Measurements from ENCODE around the gene DHRS13. TPM values are rescaled to one million over a fixed set of nuclear protein-coding genes. Genes with fewer than 3 reads are reported as not detected.
A peak's percentile ranks its signal among the peaks of the same experiment; 100 is the strongest.
"Not testable (repeated sequence)": the region's sequence is repeated elsewhere in the genome, so short reads cannot be mapped to it uniquely, and the experiment has no call there.

DHRS13 gene
- polyA plus RNA-seq, 3 donors = 3.7 to 4.5 (median 3.8) TPM

DNA sequence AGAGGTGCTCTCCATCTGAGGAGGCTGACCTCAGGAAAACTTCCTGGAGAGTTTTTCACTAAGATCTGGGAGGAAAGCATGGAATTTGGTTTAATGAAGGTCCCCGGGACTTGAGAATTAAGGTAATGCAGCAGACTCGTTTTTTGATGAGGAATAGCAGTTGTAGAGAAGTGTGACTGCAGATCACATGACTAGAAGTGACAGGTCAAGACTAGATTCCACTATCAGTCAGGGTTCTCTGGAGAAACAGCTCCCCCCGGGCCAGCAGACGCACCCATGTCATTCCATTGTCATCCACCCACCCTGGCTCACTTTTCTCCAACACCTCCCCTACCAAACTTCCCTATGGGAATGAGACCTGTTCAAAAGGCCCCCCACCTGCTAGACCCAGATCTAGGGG is 1.9 kb upstream of the DHRS13 start:
- Histone ChIP-seq H3K36me3 (replicated peaks in 1 of 2; ENCODE audit: control insufficient read depth in 1 of 2, insufficient read depth in 2 of 2, low read length in 2 of 2) (peaks cover 41 to 43% of the 10 kb centered on the region in 2 donors), H3K4me2 (replicated peaks; ENCODE audit: extremely low read depth, low read length, poor library complexity, severe bottlenecking) (no peak overlapping the region), H3K27ac (ENCODE audit: low read depth in 1 of 2, low read length in 2 of 2) (peak overlapping the region in 1 of 2 donors; percentile 38), H3K4me1 (ENCODE audit: control insufficient read depth in 1 of 2, insufficient read depth in 2 of 2, low read length in 2 of 2) (peaks cover 16 to 26% of the 10 kb centered on the region in 2 donors), H2AFZ (ENCODE audit: insufficient read depth, low read depth, low read length, poor library complexity, severe bottlenecking) (no peak overlapping the region), H3K79me2 (ENCODE audit: insufficient read depth, low read length) (peaks cover 12% of the 10 kb centered on the region), H3K9me3 (replicated peaks in 1 of 2; ENCODE audit: control insufficient read depth in 1 of 2, insufficient read depth in 1 of 2, low read length in 2 of 2) (no peaks in the 10 kb centered on the region), H3K4me3 (replicated peaks in 1 of 3; ENCODE audit: low read depth in 2 of 3, low read length in 3 of 3) (no peak overlapping the region), H3K27me3 (ENCODE audit: control insufficient read depth in 2 of 2, insufficient read depth in 2 of 2, low read length in 2 of 2) (no peaks in the 10 kb centered on the region), H4K20me1 (ENCODE audit: insufficient read depth, low read length) (peaks cover 39% of the 10 kb centered on the region), H3K9ac (ENCODE audit: insufficient read depth, low read length, poor library complexity, severe bottlenecking) (no peak overlapping the region)
- Mint-ChIP-seq H3K36me3 (peaks cover 43% of the 10 kb centered on the region in 2 donors), H3K27me3 (ENCODE audit: low read depth in 3 of 3) (peaks cover 1 to 7% (median 2%) of the 10 kb centered on the region in 3 donors), H3K9me3 (peaks cover 0 to 2% (median 0%) of the 10 kb centered on the region in 7 donors), H3K4me1 (peaks cover 20% of the 10 kb centered on the region), H3K4me3 (peak overlapping the region in 1 of 2 donors; percentile 25), H3K27ac (peak overlapping the region in 1 of 7 donors; percentile 26)
- WGBS (ENCODE audit: insufficient coverage) = 100% methylated on average over 1 of the region's 4 CpGs
- TF ChIP-seq, protein P1, sequence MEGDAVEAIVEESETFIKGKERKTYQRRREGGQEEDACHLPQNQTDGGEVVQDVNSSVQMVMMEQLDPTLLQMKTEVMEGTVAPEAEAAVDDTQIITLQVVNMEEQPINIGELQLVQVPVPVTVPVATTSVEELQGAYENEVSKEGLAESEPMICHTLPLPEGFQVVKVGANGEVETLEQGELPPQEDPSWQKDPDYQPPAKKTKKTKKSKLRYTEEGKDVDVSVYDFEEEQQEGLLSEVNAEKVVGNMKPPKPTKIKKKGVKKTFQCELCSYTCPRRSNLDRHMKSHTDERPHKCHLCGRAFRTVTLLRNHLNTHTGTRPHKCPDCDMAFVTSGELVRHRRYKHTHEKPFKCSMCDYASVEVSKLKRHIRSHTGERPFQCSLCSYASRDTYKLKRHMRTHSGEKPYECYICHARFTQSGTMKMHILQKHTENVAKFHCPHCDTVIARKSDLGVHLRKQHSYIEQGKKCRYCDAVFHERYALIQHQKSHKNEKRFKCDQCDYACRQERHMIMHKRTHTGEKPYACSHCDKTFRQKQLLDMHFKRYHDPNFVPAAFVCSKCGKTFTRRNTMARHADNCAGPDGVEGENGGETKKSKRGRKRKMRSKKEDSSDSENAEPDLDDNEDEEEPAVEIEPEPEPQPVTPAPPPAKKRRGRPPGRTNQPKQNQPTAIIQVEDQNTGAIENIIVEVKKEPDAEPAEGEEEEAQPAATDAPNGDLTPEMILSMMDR (IDR thresholded peaks at IDR 0.05) = no peak
- no peak for DNase-seq
- intact Hi-C loops (cut with micrococcal nuclease) = loop anchor here (5.0 to 10.0 kb wide), 2 partner anchors 48 to 210 kb away; partner anchors contain the start of gene PHF12 (in 1 of the 2)

DNA sequence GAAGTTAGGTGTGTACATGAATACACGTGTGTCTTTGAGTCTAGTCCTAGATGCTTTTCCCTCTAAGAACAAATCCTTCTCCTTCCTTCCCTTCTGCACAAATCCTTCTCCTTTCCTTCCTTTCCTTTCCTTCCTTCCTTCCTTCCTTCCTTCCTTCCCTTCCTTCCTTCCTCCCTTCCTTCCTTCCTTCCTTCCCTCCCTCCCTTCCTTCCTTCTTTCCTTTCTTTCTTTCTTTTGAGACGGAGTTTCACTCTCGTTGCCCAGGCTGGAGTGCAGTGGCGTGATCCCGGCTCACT is 615 bp upstream of the DHRS13 start:
- not testable (repeated sequence) for H3K27me3 ChIP-seq (ENCODE audit: control insufficient read depth in 2 of 2, insufficient read depth in 2 of 2, low read length in 2 of 2); H2AFZ ChIP-seq (ENCODE audit: insufficient read depth, low read depth, low read length, poor library complexity, severe bottlenecking); H3K9ac ChIP-seq (ENCODE audit: insufficient read depth, low read length, poor library complexity, severe bottlenecking); H3K4me2 ChIP-seq (replicated peaks; ENCODE audit: extremely low read depth, low read length, poor library complexity, severe bottlenecking); H3K27ac ChIP-seq (ENCODE audit: low read depth in 1 of 2, low read length in 2 of 2); H3K9me3 ChIP-seq (replicated peaks in 1 of 2; ENCODE audit: control insufficient read depth in 1 of 2, insufficient read depth in 1 of 2, low read length in 2 of 2); H3K9me3 Mint-ChIP-seq; DNase-seq; H3K27me3 Mint-ChIP-seq (ENCODE audit: low read depth in 3 of 3)
- H3K36me3 ChIP-seq (replicated peaks in 1 of 2; ENCODE audit: control insufficient read depth in 1 of 2, insufficient read depth in 2 of 2, low read length in 2 of 2) = peaks cover 28 to 30% of the 10 kb centered on the region in 2 donors
- intact Hi-C loops (cut with micrococcal nuclease) = loop anchor here (2.0 to 10.0 kb wide), 3 partner anchors 47 to 211 kb away; partner anchors contain the start of gene PHF12 (in 2 of the 2)
- Mint-ChIP-seq H3K36me3 (peaks cover 32 to 33% of the 10 kb centered on the region in 2 donors), H3K4me3 (peak overlapping the region in 1 of 2 donors; percentile 47), H3K27ac (peak overlapping the region in 3 of 7 donors; percentile 54 to 62 (median 56)), H3K4me1 (peaks cover 23% of the 10 kb centered on the region)
- peaks cover 30% of the 10 kb centered on the region for H4K20me1 ChIP-seq (ENCODE audit: insufficient read depth, low read length)
- 95% methylated on average over 2 of the region's 5 CpGs for WGBS (ENCODE audit: insufficient coverage)
- peaks cover 16% of the 10 kb centered on the region for H3K79me2 ChIP-seq (ENCODE audit: insufficient read depth, low read length)
- H3K4me3 ChIP-seq (replicated peaks in 1 of 3; ENCODE audit: low read depth in 2 of 3, low read length in 3 of 3) = peak overlapping the region in 1 of 3 experiments; percentile 88
- peaks cover 17 to 26% of the 10 kb centered on the region in 2 donors for H3K4me1 ChIP-seq (ENCODE audit: control insufficient read depth in 1 of 2, insufficient read depth in 2 of 2, low read length in 2 of 2)
